Mesenteric fat pad (tissue), 1 donor: ENCODE data around the gene COL8A2. TPM values are rescaled to one million over a fixed set of nuclear protein-coding genes. Genes with fewer than 3 reads are reported as not detected.

Experiments used
- DNase-seq: peaks from one replicate; pipeline ENCODE4 v3.0.0-alpha.2; 2020; ENCODE audit warnings: low spot score
- total RNA-seq: library from RNA; stranded (reverse); fragmentation: NEBNext Ultra II Directional; extraction: Animal tissue kit (Norgen Biotek cat#: 25700); gene quantifications from one replicate; pipeline ENCODE4 v1.2.1, GENCODE V29; 2021
- donor health status: DM: yes; HTN: yes; CAD: no.

COL8A2 gene
- total RNA-seq, 1 donor from 2014 or later, result 3.3 TPM

DNA sequence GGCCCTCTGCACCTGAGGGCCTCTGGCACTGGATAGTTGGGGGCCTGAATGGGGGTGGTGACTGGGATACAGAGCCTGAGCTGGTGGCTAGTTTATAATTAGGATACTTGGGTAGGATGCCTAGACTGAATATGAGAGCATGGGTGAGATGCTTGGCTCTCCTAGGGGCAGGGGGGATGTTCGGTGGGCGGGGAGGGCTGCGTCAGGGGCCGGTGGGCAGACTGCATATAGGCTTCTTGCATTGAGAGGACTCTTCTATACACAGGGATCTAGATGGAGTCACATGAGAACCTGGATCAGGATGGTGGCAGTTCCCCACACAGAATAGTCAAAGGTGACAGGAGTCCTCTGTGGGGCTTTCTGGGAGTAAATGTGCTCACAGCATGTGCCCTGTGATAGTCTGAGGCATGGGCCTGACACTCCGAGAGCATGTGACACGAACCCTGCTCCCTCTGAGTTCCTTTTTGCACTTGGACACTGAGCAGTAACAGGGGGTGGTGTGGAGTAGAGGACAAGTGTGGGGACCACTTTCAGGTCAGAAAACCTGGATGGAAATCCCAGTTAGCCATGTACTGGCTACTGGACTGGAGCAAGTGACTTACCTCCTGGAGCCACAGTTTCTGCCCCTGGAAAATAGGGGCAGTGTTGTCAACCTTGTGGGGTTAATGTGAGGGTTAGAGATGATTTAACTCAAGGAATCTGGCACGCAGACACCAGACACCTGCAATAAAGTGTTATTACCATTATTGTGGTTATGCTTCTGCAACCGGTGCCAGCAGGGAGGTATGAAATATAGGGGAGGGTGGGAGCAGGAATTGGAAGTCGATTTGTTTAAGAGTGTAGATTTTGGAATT is 33.2 kb upstream of the COL8A2 start:
- DNase-seq, result no peak

DNA sequence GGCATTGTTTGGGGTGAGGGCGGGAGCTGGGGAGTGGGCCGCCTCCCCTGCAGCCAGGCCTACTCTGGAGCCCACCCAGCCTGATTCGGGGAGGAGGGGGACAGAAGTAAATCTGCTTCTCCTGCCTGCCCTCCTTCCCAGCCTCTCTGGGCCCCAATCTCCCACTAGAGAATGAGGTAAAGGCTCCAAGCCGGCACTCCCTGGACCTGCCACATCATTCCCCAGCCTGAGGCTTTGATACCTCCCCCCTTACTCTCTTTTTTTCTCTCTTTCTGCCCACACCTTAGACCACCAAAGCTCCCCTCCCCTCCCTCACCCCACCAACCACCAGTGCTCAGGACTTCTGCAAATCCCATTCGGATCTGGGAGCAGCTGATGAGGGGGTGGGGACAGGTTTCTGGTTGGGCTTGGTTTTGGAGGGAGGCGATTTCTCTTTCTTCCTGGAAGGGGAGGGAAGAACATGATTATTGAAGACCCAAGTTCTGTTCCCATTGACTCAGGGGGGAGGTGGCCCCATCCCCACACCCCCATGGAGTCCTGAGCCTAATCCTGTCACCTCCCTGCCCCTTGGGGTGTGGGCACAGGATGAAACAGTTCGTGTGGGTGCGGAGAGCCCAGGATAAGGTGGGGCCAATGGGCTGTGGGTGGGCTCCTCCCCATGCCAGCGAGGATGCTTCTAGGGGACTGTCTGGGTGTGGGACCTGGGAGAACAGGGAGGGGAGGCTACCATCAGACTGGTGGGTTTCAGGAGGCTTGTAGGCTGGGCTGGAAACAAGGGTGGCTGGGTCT is 32.3 kb upstream of the COL8A2 start:
- no peak for DNase-seq

DNA sequence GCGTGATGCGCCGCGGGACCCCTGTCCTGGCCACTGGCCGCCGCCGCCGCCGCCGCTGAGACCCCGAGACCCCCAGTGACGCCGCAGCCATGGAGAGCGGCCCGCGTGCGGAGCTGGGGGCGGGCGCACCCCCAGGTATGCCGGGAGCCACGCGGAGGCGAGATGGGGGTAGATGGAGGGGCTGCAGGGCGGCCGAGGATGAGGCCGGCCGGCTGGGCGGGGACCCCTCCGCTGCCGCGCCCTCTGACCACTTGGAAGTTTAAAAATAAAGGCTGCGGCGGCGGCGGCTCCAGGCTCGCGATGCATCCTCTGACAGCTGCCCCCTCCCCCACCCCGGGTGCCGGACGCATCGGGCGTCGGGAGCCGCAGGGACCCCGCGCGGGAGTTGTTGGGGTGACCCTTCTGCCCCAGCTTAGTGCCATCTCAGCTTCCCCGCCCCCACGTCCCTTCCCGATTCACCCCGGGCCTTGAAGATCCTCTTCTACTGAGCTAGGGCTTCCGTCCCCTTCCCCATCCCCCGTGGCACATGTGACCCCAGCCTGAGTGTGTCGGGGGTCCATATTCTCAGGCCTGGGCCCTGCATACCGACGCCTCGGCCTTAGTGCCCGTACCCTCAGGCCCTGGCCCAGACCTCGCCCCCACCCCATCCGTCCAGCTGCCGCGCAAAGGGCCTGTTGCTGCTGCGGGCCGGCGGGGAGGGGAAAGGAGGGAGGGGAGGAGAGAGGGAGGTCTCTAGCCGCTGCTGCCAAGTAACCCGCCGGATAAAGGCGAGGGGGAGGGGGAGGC is 31.5 kb upstream of the COL8A2 start:
- DNase-seq, result no peak

GRCh38 chr1:36155408-36156328 is 30.6 kb upstream of the COL8A2 start, which contains the start of gene MAP7D1:
TSS of gene MAP7D1 (plus strand) at chr1:36156160. CDS start at chr1:36156418, 258 bp downstream.
- DNase-seq, result peak; percentile 95

DNA sequence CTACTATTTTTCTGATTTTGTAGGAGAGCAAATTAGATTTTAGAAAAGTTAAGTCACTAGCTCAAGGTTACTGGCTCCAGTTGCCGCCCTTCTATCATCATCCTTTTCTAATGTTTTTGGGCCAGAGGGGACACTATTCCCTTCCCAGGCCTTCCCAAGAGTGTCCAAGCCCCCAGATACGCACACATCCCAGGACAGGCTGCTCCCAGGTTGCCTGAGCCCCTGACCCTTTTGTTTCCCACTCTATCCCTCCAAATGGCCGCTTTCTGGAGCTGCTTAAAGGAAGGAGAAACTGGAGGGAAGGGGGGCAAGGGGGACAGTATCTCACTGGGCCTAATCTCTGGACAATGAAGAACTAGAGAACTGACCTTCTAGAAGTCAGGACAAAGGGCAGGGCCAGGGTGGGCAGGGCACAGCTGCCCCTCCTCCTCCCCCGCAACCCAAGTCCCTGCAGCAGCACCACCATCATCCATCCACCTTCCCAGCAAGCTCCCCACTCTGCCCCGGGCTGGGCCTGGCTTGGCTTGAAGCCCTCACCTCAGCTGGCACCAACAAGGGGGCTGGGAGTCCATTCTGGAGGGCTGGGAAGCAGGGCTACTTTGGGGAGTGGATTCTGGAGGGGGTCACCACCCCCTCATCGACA is 29.9 kb upstream of the COL8A2 start:
- no peak for DNase-seq

GRCh38 chr1:36154335-36154734 is 29.3 kb upstream of the COL8A2 start:
- DNase-seq, result no peak

DNA sequence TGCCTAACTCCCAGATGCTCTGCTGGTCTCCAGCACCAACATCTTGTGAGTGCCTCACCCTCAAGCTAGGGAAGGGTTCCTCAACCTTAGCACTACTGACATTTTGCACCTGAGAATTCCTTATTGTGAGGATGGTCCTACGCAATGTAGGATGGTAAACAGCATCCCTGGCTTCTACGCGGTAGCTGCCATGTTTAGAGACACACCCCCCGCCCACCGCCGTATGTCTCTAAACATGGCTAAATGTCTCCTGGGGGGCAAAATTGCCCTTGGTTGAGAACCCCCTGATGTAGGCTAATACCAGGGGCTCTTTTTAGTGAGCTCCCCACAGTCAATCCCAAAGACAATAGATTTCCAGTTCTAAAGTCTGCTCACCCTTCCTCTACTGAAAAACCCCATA is 28.5 kb upstream of the COL8A2 start:
- DNase-seq, result no peak

GRCh38 chr1:36151845-36152203 is 26.8 kb upstream of the COL8A2 start:
- no peak for DNase-seq

DNA sequence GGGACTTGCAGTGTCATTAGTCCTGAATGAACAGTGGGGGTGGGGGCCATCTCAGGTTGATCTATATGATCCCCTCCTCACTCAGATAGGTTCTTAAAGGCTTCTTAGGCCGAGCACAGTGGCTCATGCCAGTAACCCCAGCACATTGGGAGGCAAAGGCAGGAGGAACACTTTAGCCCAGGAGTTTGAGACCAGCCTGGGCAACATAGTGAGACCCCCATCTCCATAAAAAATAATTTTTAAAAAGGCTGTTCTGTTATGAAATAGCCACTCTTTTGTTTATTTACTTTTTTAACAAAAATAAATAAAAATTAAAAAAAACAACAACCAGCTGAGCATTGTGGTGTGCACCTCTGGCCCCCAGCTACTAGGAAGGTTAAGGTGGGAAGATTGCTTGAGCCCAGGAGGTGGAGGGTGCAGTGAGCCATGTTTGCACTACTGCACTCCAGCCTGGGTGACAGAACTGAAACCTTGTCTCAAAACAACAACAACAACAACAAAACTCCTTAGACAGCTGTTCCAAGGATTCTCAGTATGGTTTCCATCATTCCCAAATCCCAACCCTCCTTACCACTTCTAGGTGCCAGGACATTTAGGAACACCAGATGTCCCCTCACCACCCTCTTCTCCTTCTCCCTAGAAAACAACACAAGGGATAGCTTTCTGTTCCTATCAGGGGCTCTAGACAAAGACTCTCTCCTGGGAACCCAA is 26.3 kb upstream of the COL8A2 start:
- DNase-seq, result no peak

GRCh38 chr1:36150296-36151133 is 25.5 kb upstream of the COL8A2 start:
- peak; percentile 93 for DNase-seq

- DNase-seq, result no peak
Measured at GRCh38 chr1:36149973-36150295, 24.9 kb upstream of the COL8A2 start.

DNA sequence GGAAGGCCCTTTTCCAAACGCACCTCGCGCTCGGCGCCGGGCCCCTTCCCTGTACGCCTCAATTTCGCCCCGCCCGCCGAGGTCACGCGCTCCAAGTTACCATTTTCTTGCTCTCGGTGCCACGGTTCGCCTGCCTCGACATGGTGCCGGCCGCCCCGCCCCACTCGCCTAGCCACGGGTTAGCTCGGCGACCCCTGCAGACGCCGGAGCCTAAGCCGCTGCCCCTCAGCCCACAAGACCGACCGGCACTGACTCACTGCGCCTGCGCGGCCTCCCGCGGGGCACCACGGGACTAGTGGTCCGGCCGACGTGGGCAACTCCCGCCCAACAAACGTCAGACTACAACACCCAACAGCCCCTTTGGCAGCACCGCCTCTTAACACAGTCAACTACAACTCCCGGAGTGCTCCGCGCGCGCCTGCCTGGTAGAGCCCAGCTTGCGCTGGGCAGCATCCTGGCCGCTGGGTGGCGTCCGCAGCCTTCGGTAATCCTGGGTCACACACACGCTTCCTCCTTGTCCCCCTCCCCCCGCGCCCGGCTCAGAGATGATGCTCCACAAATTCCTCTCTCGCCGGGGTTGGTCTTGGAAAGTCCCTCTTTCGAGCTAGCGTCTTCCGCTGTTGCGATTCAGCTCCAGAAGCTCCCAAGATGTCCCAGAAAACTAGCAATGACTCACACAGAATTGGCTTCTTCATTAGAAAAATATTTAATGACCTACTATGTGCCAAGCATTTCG is 24.4 kb upstream of the COL8A2 start, which contains the start of gene TRAPPC3:
Gene TRAPPC3, minus strand, starts transcription at position 250 of the 736 bp plus-strand sequence. Its CDS starts 108 bp downstream, at position 142.
- DNase-seq, result peak; percentile 100

- DNase-seq, result no peak
Measured at GRCh38 chr1:36148821-36149236, 23.8 kb upstream of the COL8A2 start.

- no peak for DNase-seq
Measured at GRCh38 chr1:36144413-36144812, 19.4 kb upstream of the COL8A2 start.

- no peak for DNase-seq
Measured at GRCh38 chr1:36143424-36143823, 18.4 kb upstream of the COL8A2 start.

DNA sequence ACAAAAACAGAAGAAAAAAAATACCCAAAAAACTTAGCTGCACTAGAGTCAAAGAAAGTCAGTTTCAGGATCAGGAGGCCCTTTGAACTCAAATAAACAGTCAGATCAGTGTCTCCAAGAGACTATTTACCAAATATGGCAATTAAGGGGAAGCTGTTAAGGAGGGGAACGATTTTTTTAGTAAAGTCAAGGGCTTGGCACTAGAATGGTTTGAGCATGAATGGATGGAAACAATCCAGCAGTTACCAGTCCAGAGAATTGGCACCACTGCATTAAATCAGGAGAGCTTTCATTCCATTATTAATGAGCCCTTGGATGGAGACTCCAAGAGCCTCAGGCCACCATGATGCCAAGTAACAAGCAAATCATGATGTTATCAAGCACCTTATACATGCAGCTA is 17.1 kb upstream of the COL8A2 start:
- no peak for DNase-seq

DNA sequence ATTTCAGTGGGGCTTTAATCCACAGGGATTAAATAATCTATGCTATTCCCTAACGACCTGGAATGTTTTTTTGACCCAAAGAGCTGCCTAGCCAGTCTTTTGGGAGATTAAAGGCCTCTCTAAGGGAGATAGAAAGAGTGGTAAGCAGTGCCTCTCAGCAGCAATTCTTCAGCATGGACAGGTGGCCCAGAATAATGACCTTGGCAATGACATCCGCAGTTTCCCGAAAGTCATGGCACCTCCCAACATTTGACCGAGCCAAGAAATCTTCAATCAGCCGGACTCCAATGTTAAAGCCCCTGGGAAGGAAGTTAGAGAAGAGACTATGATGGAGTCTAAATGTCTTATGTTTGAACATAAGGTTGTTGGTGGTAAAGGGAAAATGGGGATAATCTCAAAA is 14.5 kb upstream of the COL8A2 start:
- no peak for DNase-seq

DNA sequence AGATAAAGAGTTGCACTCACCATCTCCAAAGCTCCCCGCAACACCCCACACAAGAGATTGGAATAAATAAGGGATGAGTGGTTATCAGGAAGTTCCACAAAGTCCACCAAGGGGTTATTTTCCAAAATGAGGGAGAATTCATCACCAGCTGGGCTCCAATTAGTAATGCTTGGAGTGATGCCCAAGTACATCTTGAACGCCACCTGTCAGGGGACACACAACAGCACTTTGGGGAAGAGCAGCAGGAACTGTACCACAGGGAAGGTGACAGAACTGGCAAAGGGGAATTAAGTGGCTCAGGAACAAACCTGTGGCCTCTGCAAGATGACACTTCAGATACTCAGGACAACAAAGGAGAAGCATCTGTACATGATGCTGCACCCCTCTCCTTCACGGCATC is 12.8 kb upstream of the COL8A2 start:
- DNase-seq, result no peak
